ENCODE measurements around the gene KCNAB1.

The KCNAB1 gene

GRCh38 chr3:156576051-156576450 lies 455.7 kb downstream of the KCNAB1 start:
- no peak for DNase-seq (ENCODE audit: low read depth)

GRCh38 chr3:156576651-156577348 lies 456.4 kb downstream of the KCNAB1 start:
- DNase-seq (ENCODE audit: low read depth), result no peak

- DNase-seq (ENCODE audit: low read depth), result no peak
Measured at GRCh38 chr3:156577736-156578135, 457.4 kb downstream of the KCNAB1 start.

- no peak for DNase-seq (ENCODE audit: low read depth)
Measured at GRCh38 chr3:156579427-156579851, 459.1 kb downstream of the KCNAB1 start.

- DNase-seq (ENCODE audit: low read depth), result no peak
Measured at GRCh38 chr3:156581033-156581432, 460.7 kb downstream of the KCNAB1 start.

GRCh38 chr3:156581954-156582353 lies 461.6 kb downstream of the KCNAB1 start:
- no peak for DNase-seq (ENCODE audit: low read depth)

- no peak for DNase-seq (ENCODE audit: low read depth)
Measured at GRCh38 chr3:156582532-156583183, 462.3 kb downstream of the KCNAB1 start.

- no peak for DNase-seq (ENCODE audit: low read depth)
Measured at GRCh38 chr3:156583469-156583868, 463.1 kb downstream of the KCNAB1 start.

GRCh38 chr3:156586905-156587759 lies 466.8 kb downstream of the KCNAB1 start:
- DNase-seq (ENCODE audit: low read depth), result no peak

GRCh38 chr3:156587760-156588069 lies 467.3 kb downstream of the KCNAB1 start:
- no peak for DNase-seq (ENCODE audit: low read depth)

Data from activated T-cell treated with anti-CD3 and anti-CD28 coated beads for 48 hours (primary cell).